GM19395 (cell line): ENCODE data around the gene SPRED2.

Source experiments
- ATAC-seq: cut with Tn5 transposase; IDR thresholded peaks from one replicate; pipeline ENCODE4 v1.9.1; 2021; ENCODE audit warnings: mild to moderate bottlenecking, moderate library complexity; ENCODE audit not compliant: unreplicated experiment

The SPRED2 gene, protein sequence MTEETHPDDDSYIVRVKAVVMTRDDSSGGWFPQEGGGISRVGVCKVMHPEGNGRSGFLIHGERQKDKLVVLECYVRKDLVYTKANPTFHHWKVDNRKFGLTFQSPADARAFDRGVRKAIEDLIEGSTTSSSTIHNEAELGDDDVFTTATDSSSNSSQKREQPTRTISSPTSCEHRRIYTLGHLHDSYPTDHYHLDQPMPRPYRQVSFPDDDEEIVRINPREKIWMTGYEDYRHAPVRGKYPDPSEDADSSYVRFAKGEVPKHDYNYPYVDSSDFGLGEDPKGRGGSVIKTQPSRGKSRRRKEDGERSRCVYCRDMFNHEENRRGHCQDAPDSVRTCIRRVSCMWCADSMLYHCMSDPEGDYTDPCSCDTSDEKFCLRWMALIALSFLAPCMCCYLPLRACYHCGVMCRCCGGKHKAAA

DNA sequence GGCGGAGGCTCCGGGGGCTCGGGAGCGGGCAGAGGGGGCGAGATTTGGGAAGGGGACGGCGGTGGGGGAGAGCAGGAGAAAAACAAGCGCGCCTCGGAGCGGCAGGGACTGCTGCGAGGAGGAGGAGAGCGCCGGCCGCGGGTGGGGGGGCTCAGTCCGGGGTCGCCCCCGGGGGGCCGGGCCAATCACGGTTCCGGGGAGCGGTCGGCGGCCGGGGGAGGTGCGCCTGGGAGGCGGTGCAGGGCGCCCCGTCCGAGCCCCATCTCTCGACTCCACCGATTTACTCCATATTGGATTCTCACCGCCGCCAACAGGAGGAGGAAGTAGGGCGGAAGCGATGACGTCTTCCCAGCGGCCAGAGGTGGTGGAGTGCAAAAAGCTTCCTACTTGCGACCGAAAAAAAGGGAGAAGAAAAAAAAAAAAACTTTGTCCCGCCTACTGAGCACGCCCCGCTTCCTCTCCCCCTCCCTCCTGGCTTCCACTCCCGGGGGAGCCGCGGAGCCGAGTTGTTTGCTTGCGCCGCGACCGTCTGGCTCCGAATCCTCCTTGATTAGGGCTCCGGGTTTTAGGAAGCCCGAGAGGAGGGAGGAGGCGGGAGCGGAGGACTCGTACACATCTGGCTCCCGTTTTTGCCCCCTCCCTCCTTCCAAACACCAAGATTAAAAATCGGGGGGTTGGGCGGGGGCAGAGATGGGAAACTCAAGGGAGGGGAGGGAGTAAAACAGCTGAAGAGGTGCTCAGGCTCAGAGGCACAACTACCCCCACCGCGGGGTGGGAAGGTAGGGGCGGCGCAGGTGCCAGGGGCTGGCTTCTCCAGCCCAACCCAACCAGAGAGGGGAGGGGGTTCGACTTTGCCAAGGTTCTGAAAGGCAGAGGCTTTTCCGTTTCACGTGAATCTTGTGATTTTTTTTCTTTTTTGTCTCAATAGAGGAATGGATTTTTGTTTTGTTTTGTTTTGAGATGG, at the start of gene SPRED2:
TSS of gene SPRED2 (minus strand) at position 373 of the 964 bp plus-strand sequence. CDS start 612 bp downstream, outside the sequence.
- ATAC-seq: peak; percentile 38

DNA sequence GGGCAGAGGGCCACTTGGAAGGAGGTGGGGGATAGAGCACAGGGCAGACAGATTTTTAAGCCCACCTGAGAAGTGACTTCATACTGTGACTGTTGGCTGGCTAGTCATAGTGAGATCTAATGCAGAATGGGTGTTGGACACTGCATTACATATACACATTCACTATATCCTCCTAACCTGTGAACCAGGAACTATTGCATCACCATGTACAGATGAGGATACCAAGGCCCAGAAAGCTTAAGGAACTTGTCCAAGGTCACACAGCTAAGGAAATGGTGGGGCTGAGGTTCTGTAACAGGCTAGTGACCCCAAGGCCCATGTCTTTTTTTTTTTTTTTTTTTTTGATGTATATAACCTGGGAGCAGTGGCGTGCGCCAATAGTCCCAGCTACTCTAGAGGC, 49.6 kb upstream of the SPRED2 start:
- ATAC-seq: no peak

- no peak for ATAC-seq
These were observed 47.1 kb upstream of the SPRED2 start for GRCh38 chr2:65479524-65479923.

- no peak for ATAC-seq
These were observed 46.2 kb upstream of the SPRED2 start for GRCh38 chr2:65478498-65479135.

GRCh38 chr2:65477590-65477989, 45.2 kb upstream of the SPRED2 start:
- no peak for ATAC-seq

- ATAC-seq: no peak
These were observed 44.4 kb upstream of the SPRED2 start for GRCh38 chr2:65476778-65477177.

GRCh38 chr2:65475000-65475399, 42.6 kb upstream of the SPRED2 start:
- no peak for ATAC-seq

DNA sequence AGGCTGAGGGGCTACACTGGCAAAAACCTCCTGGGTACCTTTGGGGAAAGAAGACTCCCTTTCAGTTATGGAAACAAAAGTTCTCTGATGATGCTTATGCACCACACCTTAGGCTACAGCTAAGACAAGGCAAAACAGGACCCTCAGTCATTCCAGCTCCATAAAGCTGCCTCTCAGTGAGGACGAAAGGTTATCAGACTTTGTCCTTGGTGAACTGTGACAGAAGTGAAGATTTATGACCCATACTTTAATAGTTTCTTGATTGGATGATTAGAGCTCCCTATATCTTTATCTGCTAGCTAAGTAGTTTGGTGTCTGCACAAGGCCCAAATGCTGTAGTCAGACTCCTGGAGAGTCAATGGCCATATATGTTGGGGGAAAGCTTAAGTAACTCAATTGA, 40.6 kb upstream of the SPRED2 start:
- ATAC-seq: no peak

GRCh38 chr2:65471409-65471808, 39.0 kb upstream of the SPRED2 start:
- ATAC-seq: no peak

GRCh38 chr2:65466551-65466950, 34.2 kb upstream of the SPRED2 start:
- no peak for ATAC-seq

- no peak for ATAC-seq
These were observed 33.5 kb upstream of the SPRED2 start for GRCh38 chr2:65465857-65466256.

- ATAC-seq: no peak
These were observed 32.7 kb upstream of the SPRED2 start for GRCh38 chr2:65465124-65465523.

DNA sequence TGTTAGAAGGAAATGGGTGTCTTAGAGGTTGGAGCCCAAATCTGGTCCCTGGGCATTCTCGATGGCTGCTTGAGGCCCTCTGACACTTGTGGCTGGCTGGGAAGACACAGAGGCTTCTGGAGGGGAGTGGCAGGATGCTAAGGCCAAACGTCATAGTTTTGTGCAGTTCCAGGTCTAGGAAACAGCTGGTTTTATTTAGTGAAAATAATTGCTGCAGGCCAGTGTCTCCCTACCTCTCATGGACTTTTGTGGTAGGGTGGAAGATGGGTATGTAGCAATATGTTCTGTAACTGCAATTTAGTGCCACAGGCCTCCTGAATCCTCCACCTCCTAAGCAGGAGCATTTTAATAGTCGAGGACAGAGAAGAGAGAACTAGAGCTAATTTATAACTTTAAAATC, 32.2 kb upstream of the SPRED2 start:
- ATAC-seq: no peak

- no peak for ATAC-seq
These were observed 26.6 kb upstream of the SPRED2 start for GRCh38 chr2:65458999-65459398.

DNA sequence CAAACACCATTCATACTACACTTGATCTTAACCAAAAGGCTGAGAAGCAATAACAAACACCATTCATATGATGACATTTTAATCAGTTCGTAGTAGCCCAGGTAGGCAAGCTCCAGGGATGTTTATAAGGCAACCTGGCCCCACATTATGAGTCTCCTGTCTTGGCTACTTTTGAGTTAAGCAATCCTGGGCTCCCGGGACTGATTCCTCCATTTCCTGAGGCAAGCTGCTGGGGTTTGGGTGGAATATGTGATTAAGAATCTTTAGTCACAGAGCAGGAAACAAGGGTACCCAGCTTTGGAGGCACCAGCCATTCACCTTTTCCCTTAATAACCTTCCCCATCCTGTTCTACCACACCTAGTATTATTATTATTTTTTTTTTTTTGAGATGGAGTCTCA, 24.5 kb upstream of the SPRED2 start:
- no peak for ATAC-seq

GRCh38 chr2:65456064-65456463, 23.7 kb upstream of the SPRED2 start:
- ATAC-seq: no peak

DNA sequence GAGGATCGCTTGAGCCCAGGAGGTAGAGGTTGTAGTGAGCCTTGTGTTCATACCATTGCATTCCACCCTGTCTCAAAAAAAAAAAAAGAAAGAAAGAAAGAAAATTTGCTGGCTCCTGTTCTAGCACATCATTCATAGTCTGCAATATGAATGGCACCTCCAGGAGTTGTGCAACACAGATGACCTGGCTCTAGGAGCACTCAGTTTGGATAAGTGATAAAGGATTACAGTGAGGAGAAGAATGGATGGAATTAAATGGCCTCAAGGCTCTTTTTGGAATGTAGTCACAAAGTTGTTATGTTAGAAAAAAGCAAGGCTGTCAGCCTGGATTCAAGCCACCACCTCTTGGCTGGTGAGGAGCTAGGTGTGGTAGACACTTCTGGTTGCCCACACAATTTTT, 21.5 kb upstream of the SPRED2 start:
- no peak for ATAC-seq

- no peak for ATAC-seq
These were observed 19.9 kb upstream of the SPRED2 start for GRCh38 chr2:65452150-65452895.

GRCh38 chr2:65450810-65451209, 18.4 kb upstream of the SPRED2 start:
- no peak for ATAC-seq

- no peak for ATAC-seq
These were observed 18.0 kb upstream of the SPRED2 start for GRCh38 chr2:65450393-65450792.
